Adrenal gland (tissue), 5 donors: ENCODE measurements around the gene CGB3.
"Not testable (repeated sequence)": the region's sequence is repeated elsewhere in the genome, so short reads cannot be mapped to it uniquely, and the experiment has no call there.

Source experiments
- POLR2A ChIP-seq, 2 donors: fragments of 450-650 bp; IDR thresholded peaks; one replicate each; pipeline ENCODE4 v1.6.1; 2017; ENCODE audit warnings: antibody characterized with exemption in 2 of 2, mild to moderate bottlenecking in 2 of 2, moderate library complexity in 1 of 2
- TF ChIP-seq, protein P1 (sequence below), 6 experiments: fragments of 450-650 bp in 4 of 6; fragments of 200-600 bp in 2 of 6; sonication (generic) in 1 of 6; IDR thresholded peaks; 1 replicate in 5 of 6; 2 replicates in 1 of 6; pipeline versions ENCODE4 v1.5.1 to v1.8.0; 2016 to 2021; ENCODE audit warnings: antibody characterized with exemption in 6 of 6, mild to moderate bottlenecking in 2 of 6, moderate library complexity in 1 of 6
- donor health status: DM: no; HTN: no; CAD: no.

DNA sequence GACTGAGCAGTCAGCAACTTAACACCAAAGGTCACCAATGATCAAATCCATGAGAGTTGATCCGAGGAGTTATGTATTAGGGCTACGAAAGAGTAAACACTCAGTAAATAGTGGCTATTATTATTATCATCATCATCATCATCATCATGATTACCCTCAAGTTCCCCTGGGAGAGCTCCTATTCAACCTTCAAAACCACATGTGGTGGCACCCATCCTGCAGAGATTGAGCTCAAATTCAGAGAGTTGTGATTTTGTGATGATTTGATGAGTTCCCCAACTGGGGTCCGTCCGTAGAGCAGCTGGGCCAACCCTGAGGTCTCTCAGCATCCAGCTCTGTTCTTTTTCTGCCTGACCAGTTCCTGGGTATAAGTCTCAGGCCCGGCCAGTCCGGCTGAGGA is 955 bp upstream of the CGB3 start:
- TF ChIP-seq, protein P1, sequence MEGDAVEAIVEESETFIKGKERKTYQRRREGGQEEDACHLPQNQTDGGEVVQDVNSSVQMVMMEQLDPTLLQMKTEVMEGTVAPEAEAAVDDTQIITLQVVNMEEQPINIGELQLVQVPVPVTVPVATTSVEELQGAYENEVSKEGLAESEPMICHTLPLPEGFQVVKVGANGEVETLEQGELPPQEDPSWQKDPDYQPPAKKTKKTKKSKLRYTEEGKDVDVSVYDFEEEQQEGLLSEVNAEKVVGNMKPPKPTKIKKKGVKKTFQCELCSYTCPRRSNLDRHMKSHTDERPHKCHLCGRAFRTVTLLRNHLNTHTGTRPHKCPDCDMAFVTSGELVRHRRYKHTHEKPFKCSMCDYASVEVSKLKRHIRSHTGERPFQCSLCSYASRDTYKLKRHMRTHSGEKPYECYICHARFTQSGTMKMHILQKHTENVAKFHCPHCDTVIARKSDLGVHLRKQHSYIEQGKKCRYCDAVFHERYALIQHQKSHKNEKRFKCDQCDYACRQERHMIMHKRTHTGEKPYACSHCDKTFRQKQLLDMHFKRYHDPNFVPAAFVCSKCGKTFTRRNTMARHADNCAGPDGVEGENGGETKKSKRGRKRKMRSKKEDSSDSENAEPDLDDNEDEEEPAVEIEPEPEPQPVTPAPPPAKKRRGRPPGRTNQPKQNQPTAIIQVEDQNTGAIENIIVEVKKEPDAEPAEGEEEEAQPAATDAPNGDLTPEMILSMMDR (IDR thresholded peaks at IDR 0.05): not testable (repeated sequence)
- TF ChIP-seq POLR2A (IDR thresholded peaks at IDR 0.05): not testable (repeated sequence)
